Epithelial cell of proximal tubule (primary cell): ENCODE measurements around the gene SPINK5. TPM values are rescaled to one million over a fixed set of nuclear protein-coding genes. Genes with fewer than 3 reads are reported as not detected.

ENCODE experiments used
- DNase-seq: peaks from one replicate; pipeline ENCODE4 v3.0.0-alpha.2; 2011; ENCODE audit warnings: low read depth
- H3K4me3 ChIP-seq: 2 replicates; pipeline ENCODE4 v1.5.1; 2011; ENCODE audit warnings: low read depth, mild to moderate bottlenecking, low read length
- CTCF ChIP-seq: conservative IDR thresholded peaks from 2 replicates; pipeline ENCODE4 v1.5.1; 2012; ENCODE audit warnings: low read depth, mild to moderate bottlenecking, low read length
- total RNA-seq: library from RNA; depleted of rRNA; stranded (reverse); fragments of >200 nt; gene quantifications from 2 replicates; pipeline ENCODE4 v1.2.3, GENCODE V29; 2015

The SPINK5 gene
- total RNA-seq, 1 donor from 2014 or later = not detected

- H3K4me3 ChIP-seq = no peak overlapping the region
- TF ChIP-seq CTCF = no peak
- no peak for DNase-seq
Measured at GRCh38 chr5:148151872-148152271, 88.1 kb downstream of the SPINK5 start.

GRCh38 chr5:148152781-148153180 lies 89.0 kb downstream of the SPINK5 start:
- DNase-seq = no peak
- no peak for TF ChIP-seq CTCF
- H3K4me3 ChIP-seq = no peak overlapping the region

GRCh38 chr5:148156609-148157008 lies 92.8 kb downstream of the SPINK5 start:
- H3K4me3 ChIP-seq = no peak overlapping the region
- no peak for DNase-seq
- TF ChIP-seq CTCF = no peak

GRCh38 chr5:148162038-148162437 lies 98.3 kb downstream of the SPINK5 start:
- TF ChIP-seq CTCF = no peak
- no peak for DNase-seq
- no peak overlapping the region for H3K4me3 ChIP-seq

- DNase-seq = no peak
- H3K4me3 ChIP-seq = no peak overlapping the region
- TF ChIP-seq CTCF = no peak
Measured at GRCh38 chr5:148163345-148163744, 99.6 kb downstream of the SPINK5 start.

GRCh38 chr5:148166550-148167283 lies 102.9 kb downstream of the SPINK5 start:
- DNase-seq = no peak
- TF ChIP-seq CTCF = no peak
- no peak overlapping the region for H3K4me3 ChIP-seq

GRCh38 chr5:148168246-148168645 lies 104.5 kb downstream of the SPINK5 start, which contains the start of gene SPINK14:
SPINK14 (plus strand) TSS chr5:148168546; CDS start chr5:148169733, 1,187 bp downstream.
- no peak within 1 kb of the TSS for H3K4me3 ChIP-seq
- no peak for TF ChIP-seq CTCF

More at GRCh38 chr5:148168246-148168645, 104.5 kb downstream of the SPINK5 start, which contains the start of gene SPINK14:
- no peak for DNase-seq
